ENCODE results near the gene APRT. TPM values are rescaled to one million over a fixed set of nuclear protein-coding genes. Genes with fewer than 3 reads are reported as not detected.
"Not testable (repeated sequence)": the region's sequence is repeated elsewhere in the genome, so short reads cannot be mapped to it uniquely, and the experiment has no call there.

Gene APRT
- total and polyA plus RNA-seq, 4 donors, result 15.8 to 107 (median 66.4) TPM

GRCh38 chr16:88826070-88826840 lies 14.5 kb upstream of the APRT start:
- Histone ChIP-seq H3K4me1 (ENCODE audit: control insufficient read depth, insufficient read depth, low read length) (peaks cover 14% of the 10 kb centered on the region), H3K9me3 (ENCODE audit: control insufficient read depth, insufficient read depth, low read length) (no peaks in the 10 kb centered on the region), H3K27me3 (ENCODE audit: control insufficient read depth, insufficient read depth, low read length) (no peaks in the 10 kb centered on the region), H3K36me3 (ENCODE audit: control insufficient read depth, insufficient read depth, low read length) (peaks cover 94% of the 10 kb centered on the region), H3K4me3 (ENCODE audit: low read depth, low read length) (no peak overlapping the region), H3K27ac (ENCODE audit: low read depth, low read length) (no peak overlapping the region)
- DNase-seq (ENCODE audit: low read depth in 4 of 6, low spot score in 6 of 6), result no peak
- WGBS (ENCODE audit: insufficient coverage), result 89% methylated on average over 25 of the region's 26 CpGs

- no peaks in the 10 kb centered on the region for H3K9me3 ChIP-seq (ENCODE audit: control insufficient read depth, insufficient read depth, low read length)
- 89% methylated on average over 11 of the region's 12 CpGs for WGBS (ENCODE audit: insufficient coverage)
Measured at GRCh38 chr16:88825146-88825545, 13.4 kb upstream of the APRT start.

GRCh38 chr16:88824256-88825077 lies 12.7 kb upstream of the APRT start:
- DNase-seq (ENCODE audit: low read depth in 4 of 6, low spot score in 6 of 6), result no peak
- Histone ChIP-seq H3K27ac (ENCODE audit: low read depth, low read length) (no peak overlapping the region), H3K36me3 (ENCODE audit: control insufficient read depth, insufficient read depth, low read length) (peaks cover 90% of the 10 kb centered on the region), H3K4me1 (ENCODE audit: control insufficient read depth, insufficient read depth, low read length) (peaks cover 10% of the 10 kb centered on the region), H3K27me3 (ENCODE audit: control insufficient read depth, insufficient read depth, low read length) (no peaks in the 10 kb centered on the region), H3K4me3 (ENCODE audit: low read depth, low read length) (no peak overlapping the region), H3K9me3 (ENCODE audit: control insufficient read depth, insufficient read depth, low read length) (no peaks in the 10 kb centered on the region)
- WGBS (ENCODE audit: insufficient coverage), result 85% methylated on average over 31 of the region's 33 CpGs

More at GRCh38 chr16:88825146-88825545, 13.4 kb upstream of the APRT start:
- no peak for DNase-seq (ENCODE audit: low read depth in 4 of 6, low spot score in 6 of 6)
- Histone ChIP-seq H3K36me3 (ENCODE audit: control insufficient read depth, insufficient read depth, low read length) (peaks cover 95% of the 10 kb centered on the region), H3K27ac (ENCODE audit: low read depth, low read length) (no peak overlapping the region), H3K27me3 (ENCODE audit: control insufficient read depth, insufficient read depth, low read length) (no peaks in the 10 kb centered on the region), H3K4me3 (ENCODE audit: low read depth, low read length) (no peak overlapping the region), H3K4me1 (ENCODE audit: control insufficient read depth, insufficient read depth, low read length) (peaks cover 14% of the 10 kb centered on the region)

- not testable (repeated sequence) for DNase-seq (ENCODE audit: low read depth in 4 of 6, low spot score in 6 of 6); H3K27ac ChIP-seq (ENCODE audit: low read depth, low read length); H3K9me3 ChIP-seq (ENCODE audit: control insufficient read depth, insufficient read depth, low read length); H3K4me3 ChIP-seq (ENCODE audit: low read depth, low read length); H3K27me3 ChIP-seq (ENCODE audit: control insufficient read depth, insufficient read depth, low read length); H3K4me1 ChIP-seq (ENCODE audit: control insufficient read depth, insufficient read depth, low read length)
- peaks cover 89% of the 10 kb centered on the region for H3K36me3 ChIP-seq (ENCODE audit: control insufficient read depth, insufficient read depth, low read length)
- WGBS (ENCODE audit: insufficient coverage), result 98% methylated on average over 28 of the region's 31 CpGs
Measured at GRCh38 chr16:88823646-88824045, 11.9 kb upstream of the APRT start.

GRCh38 chr16:88822281-88823040 lies 10.7 kb upstream of the APRT start:
- DNase-seq (ENCODE audit: low read depth in 4 of 6, low spot score in 6 of 6), result no peak
- H3K4me1 ChIP-seq (ENCODE audit: control insufficient read depth, insufficient read depth, low read length), result no peaks in the 10 kb centered on the region
- H3K27me3 ChIP-seq (ENCODE audit: control insufficient read depth, insufficient read depth, low read length), result no peaks in the 10 kb centered on the region
- H3K9me3 ChIP-seq (ENCODE audit: control insufficient read depth, insufficient read depth, low read length), result no peaks in the 10 kb centered on the region
- WGBS (ENCODE audit: insufficient coverage), result 90% methylated on average over 21 of the region's 24 CpGs
- H3K36me3 ChIP-seq (ENCODE audit: control insufficient read depth, insufficient read depth, low read length), result peaks cover 91% of the 10 kb centered on the region
- no peak overlapping the region for H3K4me3 ChIP-seq (ENCODE audit: low read depth, low read length)
- no peak overlapping the region for H3K27ac ChIP-seq (ENCODE audit: low read depth, low read length)

GRCh38 chr16:88821168-88821850 lies 9.6 kb upstream of the APRT start:
- Histone ChIP-seq H3K27ac (ENCODE audit: low read depth, low read length) (no peak overlapping the region), H3K27me3 (ENCODE audit: control insufficient read depth, insufficient read depth, low read length) (no peaks in the 10 kb centered on the region), H3K9me3 (ENCODE audit: control insufficient read depth, insufficient read depth, low read length) (no peaks in the 10 kb centered on the region), H3K4me1 (ENCODE audit: control insufficient read depth, insufficient read depth, low read length) (no peaks in the 10 kb centered on the region), H3K36me3 (ENCODE audit: control insufficient read depth, insufficient read depth, low read length) (peaks cover 91% of the 10 kb centered on the region), H3K4me3 (ENCODE audit: low read depth, low read length) (no peak overlapping the region)
- no peak for DNase-seq (ENCODE audit: low read depth in 4 of 6, low spot score in 6 of 6)
- 88% methylated on average over 21 of the region's 22 CpGs for WGBS (ENCODE audit: insufficient coverage)

GRCh38 chr16:88820385-88821025 lies 8.8 kb upstream of the APRT start:
- Histone ChIP-seq H3K9me3 (ENCODE audit: control insufficient read depth, insufficient read depth, low read length) (no peaks in the 10 kb centered on the region), H3K36me3 (ENCODE audit: control insufficient read depth, insufficient read depth, low read length) (peaks cover 91% of the 10 kb centered on the region), H3K4me3 (ENCODE audit: low read depth, low read length) (no peak overlapping the region), H3K27ac (ENCODE audit: low read depth, low read length) (no peak overlapping the region), H3K27me3 (ENCODE audit: control insufficient read depth, insufficient read depth, low read length) (no peaks in the 10 kb centered on the region), H3K4me1 (ENCODE audit: control insufficient read depth, insufficient read depth, low read length) (peaks cover 3% of the 10 kb centered on the region)
- no peak for DNase-seq (ENCODE audit: low read depth in 4 of 6, low spot score in 6 of 6)
- 79% methylated on average over 19 of the region's 20 CpGs for WGBS (ENCODE audit: insufficient coverage)

GRCh38 chr16:88819126-88819525 lies 7.4 kb upstream of the APRT start:
- Histone ChIP-seq H3K36me3 (ENCODE audit: control insufficient read depth, insufficient read depth, low read length) (peaks cover 86% of the 10 kb centered on the region), H3K27ac (ENCODE audit: low read depth, low read length) (no peak overlapping the region), H3K27me3 (ENCODE audit: control insufficient read depth, insufficient read depth, low read length) (no peaks in the 10 kb centered on the region), H3K4me3 (ENCODE audit: low read depth, low read length) (no peak overlapping the region), H3K9me3 (ENCODE audit: control insufficient read depth, insufficient read depth, low read length) (no peaks in the 10 kb centered on the region), H3K4me1 (ENCODE audit: control insufficient read depth, insufficient read depth, low read length) (peaks cover 5% of the 10 kb centered on the region)
- no peak for DNase-seq (ENCODE audit: low read depth in 4 of 6, low spot score in 6 of 6)
- 77% methylated on average over 10 of the region's 16 CpGs for WGBS (ENCODE audit: insufficient coverage)

GRCh38 chr16:88818575-88818874 lies 6.8 kb upstream of the APRT start:
- no peak for DNase-seq (ENCODE audit: low read depth in 4 of 6, low spot score in 6 of 6)
- peaks cover 83% of the 10 kb centered on the region for H3K36me3 ChIP-seq (ENCODE audit: control insufficient read depth, insufficient read depth, low read length)
- no peaks in the 10 kb centered on the region for H3K27me3 ChIP-seq (ENCODE audit: control insufficient read depth, insufficient read depth, low read length)
- H3K4me1 ChIP-seq (ENCODE audit: control insufficient read depth, insufficient read depth, low read length), result peaks cover 5% of the 10 kb centered on the region
- WGBS (ENCODE audit: insufficient coverage), result 91% methylated on average over 18 of the region's 18 CpGs
- H3K4me3 ChIP-seq (ENCODE audit: low read depth, low read length), result no peak overlapping the region
- no peaks in the 10 kb centered on the region for H3K9me3 ChIP-seq (ENCODE audit: control insufficient read depth, insufficient read depth, low read length)
- no peak overlapping the region for H3K27ac ChIP-seq (ENCODE audit: low read depth, low read length)
